Measurements from ENCODE around the gene NDUFS1.
"Not testable (repeated sequence)": the region's sequence is repeated elsewhere in the genome, so short reads cannot be mapped to it uniquely, and the experiment has no call there.

The NDUFS1 gene

GRCh38 chr2:206084870-206085741, 74.1 kb downstream of the NDUFS1 start:
- H3K4me3 ChIP-seq (ENCODE audit: low read length), result peak overlapping the region; percentile 71
- DNase-seq (ENCODE audit: low read depth), result peak; percentile 28
- no peak for TF ChIP-seq CTCF (conservative IDR thresholded peaks at IDR 0.05; ENCODE audit: low read length)

- DNase-seq (ENCODE audit: low read depth), result peak; percentile 85
- TF ChIP-seq CTCF (conservative IDR thresholded peaks at IDR 0.05; ENCODE audit: low read length), result peak; percentile 16; the same call in 1 of the 2 replicates
- H3K4me3 ChIP-seq (ENCODE audit: low read length), result peak overlapping the region; percentile 71
These were observed 74.8 kb downstream of the NDUFS1 start for GRCh38 chr2:206084439-206084869.

GRCh38 chr2:206083602-206084438, 75.4 kb downstream of the NDUFS1 start:
- peak overlapping the region; percentile 71 for H3K4me3 ChIP-seq (ENCODE audit: low read length)
- no peak for DNase-seq (ENCODE audit: low read depth)
- TF ChIP-seq CTCF (conservative IDR thresholded peaks at IDR 0.05; ENCODE audit: low read length), result no peak

GRCh38 chr2:206082298-206082843, 76.9 kb downstream of the NDUFS1 start:
- no peak for TF ChIP-seq CTCF (conservative IDR thresholded peaks at IDR 0.05; ENCODE audit: low read length)
- DNase-seq (ENCODE audit: low read depth), result no peak
- H3K4me3 ChIP-seq (ENCODE audit: low read length), result no peak overlapping the region

- no peak for DNase-seq (ENCODE audit: low read depth)
- H3K4me3 ChIP-seq (ENCODE audit: low read length), result no peak overlapping the region
- no peak for TF ChIP-seq CTCF (conservative IDR thresholded peaks at IDR 0.05; ENCODE audit: low read length)
These were observed 78.3 kb downstream of the NDUFS1 start for GRCh38 chr2:206080927-206081326.

- no peak for DNase-seq (ENCODE audit: low read depth)
- H3K4me3 ChIP-seq (ENCODE audit: low read length), result no peak overlapping the region
- TF ChIP-seq CTCF (conservative IDR thresholded peaks at IDR 0.05; ENCODE audit: low read length), result no peak
These were observed 79.4 kb downstream of the NDUFS1 start for GRCh38 chr2:206079699-206080465.

- DNase-seq (ENCODE audit: low read depth); H3K4me3 ChIP-seq (ENCODE audit: low read length): not testable (repeated sequence)
These were observed 81.4 kb downstream of the NDUFS1 start for GRCh38 chr2:206077879-206078278.

Measured in AG10803 (cell line).